ENCODE results near the gene PCDHGA3. TPM values are rescaled to one million over a fixed set of nuclear protein-coding genes. Genes with fewer than 3 reads are reported as not detected.
"Not testable (repeated sequence)": the region's sequence is repeated elsewhere in the genome, so short reads cannot be mapped to it uniquely, and the experiment has no call there.

Gene PCDHGA3
- total RNA-seq, 1 donor from 2014 or later = 2.1 TPM

DNA sequence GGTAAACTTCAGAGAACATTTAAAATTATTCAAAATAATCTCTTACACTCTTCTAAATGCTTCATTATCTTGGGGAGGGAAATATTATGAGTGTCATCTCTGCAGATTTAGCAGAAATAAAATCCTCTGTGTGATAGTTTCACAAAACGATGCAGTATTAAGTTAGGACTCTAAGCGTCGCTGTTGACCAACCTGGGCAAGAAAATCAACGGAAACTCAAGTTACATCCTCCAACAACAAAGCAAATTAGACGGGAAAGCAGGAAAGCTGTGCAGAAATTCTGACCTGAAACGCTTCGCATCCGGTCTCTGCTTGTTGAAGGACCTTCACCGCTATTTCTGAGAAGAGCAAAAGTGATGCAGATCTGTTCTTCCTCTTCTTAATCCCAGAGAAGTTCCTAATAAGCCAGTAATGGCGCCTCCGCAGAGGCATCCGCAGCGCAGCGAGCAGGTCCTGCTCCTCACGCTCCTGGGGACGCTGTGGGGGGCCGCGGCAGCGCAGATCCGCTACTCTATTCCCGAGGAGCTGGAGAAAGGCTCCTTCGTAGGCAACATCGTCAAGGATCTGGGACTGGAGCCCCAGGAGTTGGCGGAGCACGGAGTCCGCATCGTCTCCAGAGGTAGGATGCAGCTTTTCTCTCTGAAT lies 30.2 kb downstream of the PCDHGA3 start, which contains the start of gene PCDHGA6:
Gene PCDHGA6, plus strand, starts transcription at position 219 of the 645 bp plus-strand sequence. Its CDS starts 193 bp downstream, at position 412.
- H3K9ac ChIP-seq (ENCODE audit: low read depth in 1 of 3, low read length in 3 of 3) = peak within 1 kb of the TSS in 1 of 3 donors; percentile 33
- H3K36me3 ChIP-seq (ENCODE audit: control insufficient read depth in 3 of 3, insufficient read depth in 3 of 3, low read length in 3 of 3) = peaks cover 0 to 10% (median 2%) of the 10 kb centered on the region in 3 donors
- peaks cover 9 to 17% (median 10%) of the 10 kb centered on the region in 3 donors for H3K27me3 ChIP-seq (ENCODE audit: control insufficient read depth in 3 of 3, insufficient read depth in 3 of 3, low read length in 3 of 3)
- H3K4me3 ChIP-seq (ENCODE audit: low read length in 3 of 3) = peak within 1 kb of the TSS; percentile 57 to 63 (median 61)
- H3K27ac ChIP-seq (ENCODE audit: low read depth, low read length) = no peak within 1 kb of the TSS
- H3K4me1 ChIP-seq (ENCODE audit: control insufficient read depth in 3 of 3, insufficient read depth in 3 of 3, low read length in 3 of 3) = peaks cover 0 to 11% (median 0%) of the 10 kb centered on the region in 3 donors
- H3K9me3 ChIP-seq (ENCODE audit: control insufficient read depth in 3 of 3, low read length in 3 of 3) = peaks cover 21 to 41% (median 26%) of the 10 kb centered on the region in 3 donors

DNA sequence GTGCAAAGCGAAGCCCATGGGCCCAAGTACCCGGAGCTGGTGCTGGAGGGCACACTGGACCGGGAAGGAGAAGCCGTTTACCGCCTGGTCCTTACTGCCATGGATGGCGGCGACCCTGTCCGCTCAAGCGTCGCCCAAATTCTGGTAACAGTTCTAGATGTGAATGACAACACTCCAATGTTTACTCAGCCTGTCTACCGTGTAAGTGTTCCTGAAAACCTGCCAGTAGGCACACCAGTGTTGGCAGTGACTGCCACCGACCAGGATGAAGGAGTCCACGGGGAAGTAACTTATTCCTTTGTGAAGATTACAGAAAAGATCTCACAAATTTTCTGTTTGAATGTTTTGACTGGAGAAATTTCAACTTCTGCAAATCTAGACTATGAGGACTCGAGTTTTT lies 31.0 kb downstream of the PCDHGA3 start:
- no peak overlapping the region for H3K9ac ChIP-seq (ENCODE audit: low read depth in 1 of 3, low read length in 3 of 3)
- H3K36me3 ChIP-seq (ENCODE audit: control insufficient read depth in 3 of 3, insufficient read depth in 3 of 3, low read length in 3 of 3) = peaks cover 0 to 10% (median 2%) of the 10 kb centered on the region in 3 donors
- peak overlapping the region; percentile 41 to 61 (median 57) for H3K4me3 ChIP-seq (ENCODE audit: low read length in 3 of 3)
- peaks cover 0 to 11% (median 0%) of the 10 kb centered on the region in 3 donors for H3K4me1 ChIP-seq (ENCODE audit: control insufficient read depth in 3 of 3, insufficient read depth in 3 of 3, low read length in 3 of 3)
- H3K27me3 ChIP-seq (ENCODE audit: control insufficient read depth in 3 of 3, insufficient read depth in 3 of 3, low read length in 3 of 3) = peaks cover 9 to 17% (median 10%) of the 10 kb centered on the region in 3 donors
- H3K27ac ChIP-seq (ENCODE audit: low read depth, low read length) = no peak overlapping the region
- peaks cover 21 to 41% (median 24%) of the 10 kb centered on the region in 3 donors for H3K9me3 ChIP-seq (ENCODE audit: control insufficient read depth in 3 of 3, low read length in 3 of 3)

DNA sequence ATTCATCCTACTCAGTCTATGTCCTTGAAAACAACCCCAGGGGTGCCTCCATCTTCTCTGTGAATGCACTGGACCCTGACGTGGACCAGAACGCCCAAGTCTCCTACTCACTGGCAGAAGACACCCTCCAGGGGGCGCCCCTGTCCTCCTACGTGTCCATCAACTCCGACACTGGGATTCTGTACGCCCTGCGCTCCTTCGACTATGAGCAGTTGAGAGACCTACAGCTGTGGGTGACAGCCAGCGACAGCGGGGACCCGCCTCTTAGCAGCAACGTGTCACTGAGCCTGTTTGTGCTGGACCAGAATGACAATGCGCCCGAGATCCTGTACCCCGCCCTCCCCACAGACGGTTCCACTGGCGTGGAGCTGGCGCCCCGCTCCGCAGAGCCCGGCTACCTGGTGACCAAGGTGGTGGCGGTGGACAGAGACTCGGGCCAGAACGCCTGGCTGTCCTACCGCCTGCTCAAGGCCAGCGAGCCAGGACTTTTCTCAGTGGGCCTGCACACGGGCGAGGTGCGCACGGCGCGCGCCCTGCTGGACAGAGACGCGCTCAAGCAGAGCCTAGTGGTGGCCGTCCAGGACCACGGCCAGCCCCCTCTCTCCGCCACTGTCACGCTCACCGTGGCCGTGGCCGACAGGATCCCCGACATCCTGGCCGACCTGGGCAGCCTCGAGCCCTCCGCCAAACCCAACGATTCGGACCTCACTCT lies 32.0 kb downstream of the PCDHGA3 start:
- peaks cover 9 to 17% (median 10%) of the 10 kb centered on the region in 3 donors for H3K27me3 ChIP-seq (ENCODE audit: control insufficient read depth in 3 of 3, insufficient read depth in 3 of 3, low read length in 3 of 3)
- not testable (repeated sequence) for H3K36me3 ChIP-seq (ENCODE audit: control insufficient read depth in 3 of 3, insufficient read depth in 3 of 3, low read length in 3 of 3); H3K9ac ChIP-seq (ENCODE audit: low read depth in 1 of 3, low read length in 3 of 3); H3K4me3 ChIP-seq (ENCODE audit: low read length in 3 of 3); H3K27ac ChIP-seq (ENCODE audit: low read depth, low read length)
- peaks cover 21 to 36% (median 21%) of the 10 kb centered on the region in 3 donors for H3K9me3 ChIP-seq (ENCODE audit: control insufficient read depth in 3 of 3, low read length in 3 of 3)
- H3K4me1 ChIP-seq (ENCODE audit: control insufficient read depth in 3 of 3, insufficient read depth in 3 of 3, low read length in 3 of 3) = peaks cover 0 to 10% (median 0%) of the 10 kb centered on the region in 3 donors

DNA sequence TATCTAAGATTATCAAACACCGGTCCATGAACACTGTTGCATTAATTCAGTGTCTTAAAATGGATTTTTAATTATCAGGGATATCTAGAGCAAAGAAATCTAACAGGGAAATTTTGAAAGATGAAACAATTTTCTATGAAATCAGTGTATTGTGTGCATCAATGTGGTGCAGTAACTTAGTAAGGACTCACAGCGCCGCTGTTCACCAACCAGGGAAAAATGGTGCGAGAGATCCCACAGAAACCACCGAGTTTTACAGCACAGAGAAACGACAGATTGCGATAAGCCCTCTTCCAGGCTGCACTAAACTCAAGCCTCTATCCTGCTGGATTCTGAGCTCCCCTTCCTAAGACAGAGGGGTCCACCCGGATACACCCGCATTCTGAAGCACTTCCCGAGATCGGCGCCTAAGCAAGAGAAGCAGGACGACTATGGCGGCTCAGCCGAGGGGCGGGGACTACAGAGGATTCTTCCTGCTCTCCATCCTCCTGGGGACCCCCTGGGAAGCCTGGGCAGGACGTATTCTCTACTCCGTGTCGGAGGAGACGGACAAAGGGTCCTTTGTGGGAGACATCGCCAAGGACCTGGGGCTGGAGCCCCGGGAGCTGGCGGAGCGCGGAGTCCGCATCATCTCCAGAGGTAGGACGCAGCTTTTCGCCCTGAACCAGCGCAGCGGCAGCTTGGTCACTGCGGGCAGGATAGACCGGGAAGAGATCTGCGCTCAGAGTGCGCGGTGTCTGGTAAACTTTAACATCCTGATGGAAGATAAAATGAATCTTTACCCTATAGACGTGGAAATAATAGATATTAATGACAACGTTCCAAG lies 39.1 kb downstream of the PCDHGA3 start, which contains the start of gene PCDHGA7:
Gene PCDHGA7, plus strand, starts transcription at position 274 of the 826 bp plus-strand sequence. Its CDS starts 158 bp downstream, at position 432.
- Histone ChIP-seq H3K9ac (ENCODE audit: low read depth in 1 of 3, low read length in 3 of 3) (peak within 1 kb of the TSS in 1 of 3 donors; percentile 78), H3K9me3 (ENCODE audit: control insufficient read depth in 3 of 3, low read length in 3 of 3) (peaks cover 8 to 24% (median 14%) of the 10 kb centered on the region in 3 donors), H3K4me1 (ENCODE audit: control insufficient read depth in 3 of 3, insufficient read depth in 3 of 3, low read length in 3 of 3) (peaks cover 0 to 5% (median 0%) of the 10 kb centered on the region in 3 donors), H3K27me3 (ENCODE audit: control insufficient read depth in 3 of 3, insufficient read depth in 3 of 3, low read length in 3 of 3) (peaks cover 0 to 3% (median 0%) of the 10 kb centered on the region in 3 donors), H3K36me3 (ENCODE audit: control insufficient read depth in 3 of 3, insufficient read depth in 3 of 3, low read length in 3 of 3) (no peaks in the 10 kb centered on the region), H3K27ac (ENCODE audit: low read depth, low read length) (no peak within 1 kb of the TSS), H3K4me3 (ENCODE audit: low read length in 3 of 3) (peak within 1 kb of the TSS; percentile 58 to 69 (median 61))

DNA sequence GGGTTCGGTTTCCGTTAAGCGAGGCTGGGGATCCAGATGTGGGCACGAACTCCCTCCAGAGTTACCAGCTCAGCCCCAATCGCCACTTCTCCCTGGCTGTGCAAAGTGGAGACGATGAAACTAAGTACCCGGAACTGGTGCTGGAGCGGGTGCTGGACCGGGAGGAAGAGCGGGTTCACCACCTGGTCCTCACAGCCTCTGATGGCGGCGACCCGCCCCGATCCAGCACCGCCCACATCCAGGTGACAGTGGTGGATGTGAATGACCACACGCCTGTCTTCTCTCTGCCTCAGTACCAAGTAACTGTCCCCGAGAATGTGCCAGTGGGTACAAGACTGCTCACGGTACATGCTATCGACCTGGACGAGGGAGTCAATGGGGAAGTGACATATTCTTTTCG lies 39.7 kb downstream of the PCDHGA3 start:
- H3K27ac ChIP-seq (ENCODE audit: low read depth, low read length) = no peak overlapping the region
- no peaks in the 10 kb centered on the region for H3K36me3 ChIP-seq (ENCODE audit: control insufficient read depth in 3 of 3, insufficient read depth in 3 of 3, low read length in 3 of 3)
- peaks cover 8 to 25% (median 17%) of the 10 kb centered on the region in 3 donors for H3K9me3 ChIP-seq (ENCODE audit: control insufficient read depth in 3 of 3, low read length in 3 of 3)
- H3K4me3 ChIP-seq (ENCODE audit: low read length in 3 of 3) = peak overlapping the region; percentile 58 to 69 (median 61)
- peaks cover 0 to 6% (median 0%) of the 10 kb centered on the region in 3 donors for H3K4me1 ChIP-seq (ENCODE audit: control insufficient read depth in 3 of 3, insufficient read depth in 3 of 3, low read length in 3 of 3)
- no peak overlapping the region for H3K9ac ChIP-seq (ENCODE audit: low read depth in 1 of 3, low read length in 3 of 3)
- H3K27me3 ChIP-seq (ENCODE audit: control insufficient read depth in 3 of 3, insufficient read depth in 3 of 3, low read length in 3 of 3) = peaks cover 0 to 4% (median 0%) of the 10 kb centered on the region in 3 donors

DNA sequence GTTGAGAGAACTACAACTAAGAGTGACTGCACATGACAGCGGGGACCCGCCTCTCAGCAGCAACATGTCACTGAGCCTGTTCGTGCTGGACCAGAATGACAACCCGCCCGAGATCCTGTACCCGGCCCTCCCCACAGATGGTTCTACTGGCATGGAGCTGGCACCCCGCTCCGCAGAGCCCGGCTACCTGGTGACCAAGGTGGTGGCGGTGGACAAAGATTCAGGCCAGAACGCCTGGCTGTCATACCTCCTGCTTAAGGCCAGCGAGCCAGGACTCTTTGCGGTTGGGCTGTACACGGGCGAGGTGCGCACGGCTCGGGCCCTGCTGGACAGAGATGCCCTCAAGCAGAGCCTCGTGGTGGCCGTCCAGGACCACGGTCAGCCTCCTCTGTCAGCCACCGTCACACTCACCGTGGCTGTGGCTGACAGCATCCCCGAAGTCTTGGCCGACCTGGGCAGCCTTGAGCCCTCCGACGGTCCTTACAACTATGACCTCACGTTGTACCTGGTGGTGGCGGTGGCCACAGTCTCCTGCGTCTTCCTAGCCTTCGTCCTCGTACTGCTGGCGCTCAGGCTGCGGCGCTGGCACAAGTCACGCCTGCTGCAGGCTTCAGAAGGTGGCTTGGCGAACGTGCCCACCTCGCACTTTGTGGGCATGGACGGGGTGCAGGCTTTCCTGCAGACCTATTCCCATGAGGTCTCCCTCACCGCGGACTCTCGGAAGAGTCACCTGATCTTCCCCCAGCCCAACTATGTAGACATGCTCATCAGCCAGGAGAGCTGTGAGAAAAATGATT lies 41.0 kb downstream of the PCDHGA3 start:
- H3K36me3 ChIP-seq (ENCODE audit: control insufficient read depth in 3 of 3, insufficient read depth in 3 of 3, low read length in 3 of 3) = peaks cover 0 to 1% (median 0%) of the 10 kb centered on the region in 3 donors
- H3K4me3 ChIP-seq (ENCODE audit: low read length in 3 of 3) = peak overlapping the region in 1 of 3 donors; percentile 33
- H3K27ac ChIP-seq (ENCODE audit: low read depth, low read length) = no peak overlapping the region
- no peak overlapping the region for H3K9ac ChIP-seq (ENCODE audit: low read depth in 1 of 3, low read length in 3 of 3)
- H3K9me3 ChIP-seq (ENCODE audit: control insufficient read depth in 3 of 3, low read length in 3 of 3) = peaks cover 11 to 28% (median 26%) of the 10 kb centered on the region in 3 donors
- peaks cover 0 to 13% (median 0%) of the 10 kb centered on the region in 3 donors for H3K4me1 ChIP-seq (ENCODE audit: control insufficient read depth in 3 of 3, insufficient read depth in 3 of 3, low read length in 3 of 3)
- H3K27me3 ChIP-seq (ENCODE audit: control insufficient read depth in 3 of 3, insufficient read depth in 3 of 3, low read length in 3 of 3) = peaks cover 0 to 6% (median 0%) of the 10 kb centered on the region in 3 donors

DNA sequence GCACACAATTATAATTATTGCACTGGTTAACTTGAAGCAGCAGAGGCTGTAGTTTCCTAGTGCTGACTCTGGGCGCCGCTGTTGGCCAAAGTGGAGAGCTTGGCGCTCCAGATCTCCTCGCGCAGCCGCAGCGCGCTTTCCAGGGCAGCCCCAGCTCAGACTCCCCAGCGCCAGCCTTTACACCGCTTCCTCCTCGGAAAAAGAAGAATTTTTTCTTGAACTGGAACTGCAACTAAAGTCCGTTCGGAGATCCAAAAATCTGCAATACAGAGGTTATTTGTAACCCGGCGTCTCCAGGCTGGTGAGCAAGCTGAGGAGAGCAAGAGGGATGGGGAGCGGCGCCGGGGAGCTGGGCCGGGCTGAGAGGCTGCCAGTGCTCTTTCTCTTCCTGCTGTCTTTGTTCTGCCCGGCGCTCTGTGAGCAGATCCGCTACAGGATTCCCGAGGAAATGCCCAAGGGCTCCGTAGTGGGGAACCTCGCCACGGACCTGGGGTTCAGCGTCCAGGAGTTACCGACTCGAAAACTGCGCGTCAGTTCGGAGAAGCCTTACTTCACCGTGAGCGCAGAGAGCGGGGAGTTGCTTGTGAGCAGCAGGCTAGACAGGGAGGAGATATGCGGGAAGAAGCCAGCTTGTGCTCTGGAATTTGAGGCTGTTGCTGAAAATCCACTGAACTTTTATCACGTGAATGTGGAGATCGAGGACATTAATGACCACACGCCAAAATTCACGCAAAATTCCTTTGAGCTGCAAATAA lies 44.1 kb downstream of the PCDHGA3 start, which contains the start of gene PCDHGB4:
Gene PCDHGB4, plus strand, starts transcription at position 142 of the 755 bp plus-strand sequence. Its CDS starts 187 bp downstream, at position 329.
- H3K9ac ChIP-seq (ENCODE audit: low read depth in 1 of 3, low read length in 3 of 3); H3K36me3 ChIP-seq (ENCODE audit: control insufficient read depth in 3 of 3, insufficient read depth in 3 of 3, low read length in 3 of 3); H3K27ac ChIP-seq (ENCODE audit: low read depth, low read length): not testable (repeated sequence)
- peaks cover 0 to 14% (median 0%) of the 10 kb centered on the region in 3 donors for H3K4me1 ChIP-seq (ENCODE audit: control insufficient read depth in 3 of 3, insufficient read depth in 3 of 3, low read length in 3 of 3)
- H3K4me3 ChIP-seq (ENCODE audit: low read length in 3 of 3) = peak within 1 kb of the TSS; percentile 45 to 59 (median 49)
- H3K27me3 ChIP-seq (ENCODE audit: control insufficient read depth in 3 of 3, insufficient read depth in 3 of 3, low read length in 3 of 3) = peaks cover 0 to 10% (median 2%) of the 10 kb centered on the region in 3 donors
- H3K9me3 ChIP-seq (ENCODE audit: control insufficient read depth in 3 of 3, low read length in 3 of 3) = peaks cover 14 to 36% (median 29%) of the 10 kb centered on the region in 3 donors

DNA sequence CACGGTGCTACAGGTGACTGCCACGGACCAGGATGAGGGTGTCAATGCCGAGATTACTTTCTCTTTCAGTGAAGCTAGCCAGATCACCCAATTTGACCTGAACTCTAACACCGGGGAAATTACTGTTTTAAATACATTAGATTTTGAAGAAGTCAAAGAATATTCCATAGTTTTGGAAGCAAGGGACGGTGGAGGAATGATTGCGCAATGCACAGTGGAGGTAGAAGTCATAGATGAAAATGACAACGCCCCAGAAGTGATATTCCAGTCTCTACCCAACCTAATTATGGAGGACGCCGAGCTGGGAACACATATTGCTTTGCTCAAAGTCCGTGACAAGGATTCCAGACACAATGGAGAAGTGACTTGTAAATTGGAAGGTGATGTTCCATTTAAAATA lies 45.0 kb downstream of the PCDHGA3 start:
- peaks cover 0 to 14% (median 4%) of the 10 kb centered on the region in 3 donors for H3K27me3 ChIP-seq (ENCODE audit: control insufficient read depth in 3 of 3, insufficient read depth in 3 of 3, low read length in 3 of 3)
- H3K4me3 ChIP-seq (ENCODE audit: low read length in 3 of 3) = peak overlapping the region; percentile 37 to 59 (median 45)
- H3K4me1 ChIP-seq (ENCODE audit: control insufficient read depth in 3 of 3, insufficient read depth in 3 of 3, low read length in 3 of 3) = peaks cover 0 to 12% (median 0%) of the 10 kb centered on the region in 3 donors
- no peak overlapping the region for H3K9ac ChIP-seq (ENCODE audit: low read depth in 1 of 3, low read length in 3 of 3)
- H3K27ac ChIP-seq (ENCODE audit: low read depth, low read length) = no peak overlapping the region
- peaks cover 0 to 6% (median 0%) of the 10 kb centered on the region in 3 donors for H3K36me3 ChIP-seq (ENCODE audit: control insufficient read depth in 3 of 3, insufficient read depth in 3 of 3, low read length in 3 of 3)
- peaks cover 12 to 31% (median 29%) of the 10 kb centered on the region in 3 donors for H3K9me3 ChIP-seq (ENCODE audit: control insufficient read depth in 3 of 3, low read length in 3 of 3)
